Measurements from ENCODE around the gene HOXD4.

HOXD4 gene

DNA sequence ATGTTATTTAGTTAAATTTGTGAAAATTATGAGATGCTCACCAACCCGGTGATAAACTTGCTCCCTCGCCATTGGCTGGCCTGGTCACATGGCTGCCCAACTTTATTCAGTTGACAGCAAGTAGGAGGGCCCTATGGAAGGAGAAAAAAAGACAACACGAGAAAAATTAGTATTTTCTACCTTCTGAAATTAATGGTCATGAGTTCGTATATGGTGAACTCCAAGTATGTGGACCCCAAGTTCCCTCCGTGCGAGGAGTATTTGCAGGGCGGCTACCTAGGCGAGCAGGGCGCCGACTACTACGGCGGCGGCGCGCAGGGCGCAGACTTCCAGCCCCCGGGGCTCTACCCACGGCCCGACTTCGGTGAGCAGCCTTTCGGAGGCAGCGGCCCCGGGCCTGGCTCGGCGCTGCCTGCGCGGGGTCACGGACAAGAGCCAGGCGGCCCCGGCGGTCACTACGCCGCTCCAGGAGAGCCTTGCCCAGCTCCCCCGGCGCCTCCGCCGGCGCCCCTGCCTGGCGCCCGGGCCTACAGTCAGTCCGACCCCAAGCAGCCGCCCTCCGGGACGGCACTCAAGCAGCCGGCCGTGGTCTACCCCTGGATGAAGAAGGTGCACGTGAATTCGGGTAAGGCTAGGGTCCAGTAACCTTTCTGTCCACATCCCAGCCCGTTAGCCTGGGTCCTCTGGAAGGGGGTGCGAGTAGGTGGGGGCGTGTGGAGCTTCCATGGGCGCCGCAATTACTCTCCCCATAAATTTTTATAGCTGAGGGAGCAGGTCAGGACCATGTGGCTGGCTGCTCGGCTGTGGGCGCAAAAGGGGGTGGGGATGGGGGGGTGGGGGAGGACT lies at the start of gene HOXD4:
TSS of gene HOXD4 (plus strand) at position 109 of the 846 bp plus-strand sequence. CDS start at position 193, 84 bp downstream.
- H3K4me3 ChIP-seq (ENCODE audit: low read depth, low read length) = peak within 1 kb of the TSS; percentile 41
- in situ Hi-C loops (cut with HindIII; ENCODE audit: low sequenced_read_pairs) = no loop called here
- TF ChIP-seq, protein P1, sequence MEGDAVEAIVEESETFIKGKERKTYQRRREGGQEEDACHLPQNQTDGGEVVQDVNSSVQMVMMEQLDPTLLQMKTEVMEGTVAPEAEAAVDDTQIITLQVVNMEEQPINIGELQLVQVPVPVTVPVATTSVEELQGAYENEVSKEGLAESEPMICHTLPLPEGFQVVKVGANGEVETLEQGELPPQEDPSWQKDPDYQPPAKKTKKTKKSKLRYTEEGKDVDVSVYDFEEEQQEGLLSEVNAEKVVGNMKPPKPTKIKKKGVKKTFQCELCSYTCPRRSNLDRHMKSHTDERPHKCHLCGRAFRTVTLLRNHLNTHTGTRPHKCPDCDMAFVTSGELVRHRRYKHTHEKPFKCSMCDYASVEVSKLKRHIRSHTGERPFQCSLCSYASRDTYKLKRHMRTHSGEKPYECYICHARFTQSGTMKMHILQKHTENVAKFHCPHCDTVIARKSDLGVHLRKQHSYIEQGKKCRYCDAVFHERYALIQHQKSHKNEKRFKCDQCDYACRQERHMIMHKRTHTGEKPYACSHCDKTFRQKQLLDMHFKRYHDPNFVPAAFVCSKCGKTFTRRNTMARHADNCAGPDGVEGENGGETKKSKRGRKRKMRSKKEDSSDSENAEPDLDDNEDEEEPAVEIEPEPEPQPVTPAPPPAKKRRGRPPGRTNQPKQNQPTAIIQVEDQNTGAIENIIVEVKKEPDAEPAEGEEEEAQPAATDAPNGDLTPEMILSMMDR (IDR thresholded peaks at IDR 0.05; ENCODE audit: low read depth, low read length, missing control alignments) = no peak
- DNase-seq (ENCODE audit: low read depth) = no peak

DNA sequence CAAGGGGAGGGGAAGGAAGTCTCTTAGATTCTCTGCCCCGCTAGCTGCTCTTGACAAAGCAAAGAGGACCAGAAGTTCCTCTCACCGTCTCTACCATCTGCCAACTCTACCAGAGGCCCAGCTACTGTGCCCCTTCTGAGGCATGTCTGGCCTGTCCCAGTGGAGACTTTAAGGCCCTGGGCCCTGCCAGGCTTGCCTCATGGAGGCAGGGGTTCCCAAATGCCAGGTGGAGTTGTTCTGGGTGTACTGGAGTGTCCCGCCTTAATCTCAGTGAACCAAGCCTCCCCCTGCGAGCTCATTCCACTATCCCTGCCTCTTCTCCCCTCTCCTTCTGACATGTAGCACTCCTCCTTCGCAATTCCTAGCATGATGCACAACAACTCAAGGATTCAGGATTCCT lies 49.5 kb upstream of the HOXD4 start:
- no peak overlapping the region for H3K4me3 ChIP-seq (ENCODE audit: low read depth, low read length)
- in situ Hi-C loops (cut with HindIII; ENCODE audit: low sequenced_read_pairs) = loop anchor here (25.0 kb wide), 1 partner anchor 1035 kb away; no protein-coding TSS in a partner anchor
- TF ChIP-seq, protein P1 (IDR thresholded peaks at IDR 0.05; ENCODE audit: low read depth, low read length, missing control alignments) = no peak
- no peak for DNase-seq (ENCODE audit: low read depth)

DNA sequence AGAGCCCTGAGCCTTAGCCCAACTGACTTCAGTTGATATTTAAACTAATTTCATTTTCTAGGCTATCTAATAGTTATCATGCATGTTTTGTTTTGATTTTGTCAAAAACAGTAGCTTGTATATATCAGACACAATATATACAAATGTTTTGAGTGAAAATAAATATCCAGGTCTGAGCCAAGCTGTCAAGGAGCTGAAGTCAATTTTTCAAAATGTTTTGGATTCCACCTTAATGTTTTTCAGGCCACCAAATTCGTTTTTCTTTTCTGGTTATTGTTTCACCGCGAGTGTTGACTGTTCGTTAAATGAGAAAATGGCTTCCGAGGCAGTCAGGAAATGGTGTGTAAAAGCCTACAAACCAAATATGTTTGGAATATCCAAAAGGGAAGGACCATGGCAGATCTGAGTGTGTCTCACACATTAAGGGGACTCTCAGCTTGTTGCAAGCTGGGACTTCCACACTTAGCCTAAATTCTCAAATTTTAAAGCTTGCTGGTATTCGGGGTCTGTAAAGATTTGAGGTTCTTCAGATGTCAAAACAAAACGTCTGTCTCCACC lies 49.0 kb upstream of the HOXD4 start:
- in situ Hi-C loops (cut with HindIII; ENCODE audit: low sequenced_read_pairs) = loop anchor here (25.0 kb wide), 1 partner anchor 1035 kb away; no protein-coding TSS in a partner anchor
- no peak overlapping the region for H3K4me3 ChIP-seq (ENCODE audit: low read depth, low read length)

DNA sequence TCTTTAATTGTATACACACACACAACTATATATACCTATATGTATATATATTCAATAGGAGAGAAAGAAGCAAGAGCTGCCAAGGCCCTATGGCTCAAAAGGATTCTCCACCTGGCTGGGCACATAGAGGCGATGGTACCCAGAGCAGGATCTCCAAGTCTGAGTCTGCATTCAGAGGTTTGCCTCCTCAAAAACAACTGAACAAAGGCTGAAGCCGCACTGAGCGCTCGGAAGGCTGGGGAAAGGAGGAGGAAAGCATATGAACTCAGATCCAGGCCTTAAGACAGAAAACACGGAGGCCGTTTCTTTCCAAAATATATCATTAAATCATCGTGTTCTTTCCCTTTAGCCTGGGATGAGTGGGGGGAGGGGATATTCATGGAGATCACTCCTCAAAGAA lies 48.2 kb upstream of the HOXD4 start:
- DNase-seq (ENCODE audit: low read depth) = no peak
- no peak overlapping the region for H3K4me3 ChIP-seq (ENCODE audit: low read depth, low read length)
- TF ChIP-seq, protein P1 (IDR thresholded peaks at IDR 0.05; ENCODE audit: low read depth, low read length, missing control alignments) = no peak
- in situ Hi-C loops (cut with HindIII; ENCODE audit: low sequenced_read_pairs) = loop anchor here (25.0 kb wide), 1 partner anchor 1034 kb away; no protein-coding TSS in a partner anchor

More for the DNA sequence above, 49.0 kb upstream of the HOXD4 start:
- DNase-seq (ENCODE audit: low read depth) = no peak
- TF ChIP-seq, protein P1 (IDR thresholded peaks at IDR 0.05; ENCODE audit: low read depth, low read length, missing control alignments) = no peak

DNA sequence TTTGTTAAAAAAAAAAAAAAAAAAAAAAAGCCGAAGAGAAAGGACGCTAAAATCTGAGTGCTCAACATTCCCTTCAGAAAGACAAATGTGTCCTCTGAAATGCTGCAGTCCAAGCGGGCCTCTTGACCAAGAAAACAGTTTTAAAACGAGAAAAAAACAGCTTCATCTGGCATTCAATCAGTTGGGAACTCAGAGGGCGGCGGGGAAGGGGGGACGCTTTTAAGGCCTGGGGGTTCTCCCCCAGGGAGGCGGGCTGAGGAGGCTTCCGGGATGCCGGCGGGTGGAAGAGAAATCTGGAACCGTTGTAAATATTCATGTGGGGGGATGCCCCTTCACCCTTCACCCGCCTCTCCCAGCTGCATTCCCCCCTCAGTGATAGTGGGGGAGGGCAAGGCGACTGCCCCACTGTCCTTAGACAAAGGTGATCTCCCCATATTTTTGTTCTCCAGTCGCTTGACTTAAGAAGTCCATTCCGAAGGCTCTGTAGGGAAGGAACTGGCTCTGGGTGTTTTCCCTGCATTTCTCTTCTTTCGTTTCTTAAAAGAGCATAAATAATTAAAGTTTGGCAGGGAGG lies 47.5 kb upstream of the HOXD4 start:
- no peak overlapping the region for H3K4me3 ChIP-seq (ENCODE audit: low read depth, low read length)
- TF ChIP-seq, protein P1 (IDR thresholded peaks at IDR 0.05; ENCODE audit: low read depth, low read length, missing control alignments) = no peak
- DNase-seq (ENCODE audit: low read depth) = no peak
- in situ Hi-C loops (cut with HindIII; ENCODE audit: low sequenced_read_pairs) = loop anchor here (25.0 kb wide), 1 partner anchor 1033 kb away; no protein-coding TSS in a partner anchor

DNA sequence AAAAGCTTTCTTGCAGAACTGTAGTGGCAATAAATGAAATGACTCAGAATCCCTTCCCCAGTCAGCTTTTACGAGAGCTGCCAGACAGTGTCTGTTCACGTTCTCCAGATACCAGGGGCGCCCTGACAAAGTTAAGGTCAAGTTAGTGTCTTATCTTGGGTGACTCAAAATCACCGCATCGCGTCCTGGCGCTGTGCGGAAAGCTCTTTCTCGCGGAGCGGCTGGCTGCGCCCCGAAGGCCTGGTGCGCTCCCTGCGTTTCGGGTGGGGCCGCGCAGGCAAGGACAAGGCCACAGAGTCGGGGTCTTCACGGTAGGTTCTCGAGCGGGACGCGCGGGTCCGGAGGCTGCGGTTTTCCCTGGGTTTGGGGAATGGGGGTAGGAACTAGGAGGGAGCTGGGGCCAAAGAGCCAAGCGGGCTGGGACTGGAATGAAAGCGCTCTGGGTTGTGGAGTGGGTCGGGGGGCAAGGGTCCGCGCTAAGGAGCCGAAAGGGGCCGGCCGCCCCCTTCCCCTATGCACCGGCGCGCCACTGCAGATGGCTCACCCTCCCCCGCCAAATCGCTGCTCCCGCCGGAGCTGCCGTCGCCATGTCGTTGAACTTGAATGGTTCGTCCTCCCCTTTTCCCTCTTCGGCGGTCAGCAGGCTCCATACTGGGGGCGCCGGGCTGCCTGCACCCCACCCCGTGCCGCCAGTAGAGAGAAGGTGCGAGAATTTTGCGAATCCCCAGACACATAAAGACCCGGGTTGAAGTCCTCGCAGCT lies 46.9 kb upstream of the HOXD4 start:
- no peak overlapping the region for H3K4me3 ChIP-seq (ENCODE audit: low read depth, low read length)
- in situ Hi-C loops (cut with HindIII; ENCODE audit: low sequenced_read_pairs) = loop anchor here (25.0 kb wide), 1 partner anchor 1033 kb away; no protein-coding TSS in a partner anchor
- no peak for DNase-seq (ENCODE audit: low read depth)
- TF ChIP-seq, protein P1 (IDR thresholded peaks at IDR 0.05; ENCODE audit: low read depth, low read length, missing control alignments) = no peak

Data from astrocyte of the cerebellum (primary cell).